ENCODE results near the gene RNF31.

DNA sequence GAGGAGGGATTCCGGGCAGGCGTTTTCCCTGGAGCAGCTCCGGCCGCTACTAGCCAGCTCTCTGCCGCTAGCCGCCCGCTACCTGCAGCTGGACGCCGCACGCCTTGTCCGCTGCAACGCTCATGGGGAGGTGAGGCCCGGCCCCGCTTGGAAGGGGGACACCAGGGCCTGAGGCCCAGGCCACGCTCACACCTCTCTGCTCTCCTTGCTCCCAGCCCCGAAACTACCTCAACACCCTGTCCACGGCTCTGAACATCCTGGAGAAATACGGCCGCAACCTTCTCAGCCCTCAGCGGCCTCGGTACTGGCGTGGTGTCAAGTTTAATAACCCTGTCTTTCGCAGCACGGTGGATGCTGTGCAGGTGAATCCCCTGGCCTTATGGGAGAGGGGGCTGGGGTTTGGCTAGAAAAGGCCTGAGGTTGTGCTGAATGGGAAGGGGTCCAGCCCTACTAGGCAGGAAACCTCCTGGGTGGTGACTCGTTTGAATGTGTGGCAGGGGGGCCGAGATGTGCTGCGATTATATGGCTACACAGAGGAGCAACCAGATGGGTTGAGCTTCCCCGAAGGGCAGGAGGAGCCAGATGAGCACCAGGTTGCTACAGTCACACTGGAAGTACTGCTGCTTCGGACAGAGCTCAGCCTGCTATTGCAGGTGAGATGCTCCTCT, 597 bp downstream of the RNF31 start:
- TF ChIP-seq, protein P1, sequence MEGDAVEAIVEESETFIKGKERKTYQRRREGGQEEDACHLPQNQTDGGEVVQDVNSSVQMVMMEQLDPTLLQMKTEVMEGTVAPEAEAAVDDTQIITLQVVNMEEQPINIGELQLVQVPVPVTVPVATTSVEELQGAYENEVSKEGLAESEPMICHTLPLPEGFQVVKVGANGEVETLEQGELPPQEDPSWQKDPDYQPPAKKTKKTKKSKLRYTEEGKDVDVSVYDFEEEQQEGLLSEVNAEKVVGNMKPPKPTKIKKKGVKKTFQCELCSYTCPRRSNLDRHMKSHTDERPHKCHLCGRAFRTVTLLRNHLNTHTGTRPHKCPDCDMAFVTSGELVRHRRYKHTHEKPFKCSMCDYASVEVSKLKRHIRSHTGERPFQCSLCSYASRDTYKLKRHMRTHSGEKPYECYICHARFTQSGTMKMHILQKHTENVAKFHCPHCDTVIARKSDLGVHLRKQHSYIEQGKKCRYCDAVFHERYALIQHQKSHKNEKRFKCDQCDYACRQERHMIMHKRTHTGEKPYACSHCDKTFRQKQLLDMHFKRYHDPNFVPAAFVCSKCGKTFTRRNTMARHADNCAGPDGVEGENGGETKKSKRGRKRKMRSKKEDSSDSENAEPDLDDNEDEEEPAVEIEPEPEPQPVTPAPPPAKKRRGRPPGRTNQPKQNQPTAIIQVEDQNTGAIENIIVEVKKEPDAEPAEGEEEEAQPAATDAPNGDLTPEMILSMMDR (conservative IDR thresholded peaks at IDR 0.05 in 1 of 2, IDR thresholded peaks at IDR 0.05 in 1 of 2; ENCODE audit: extremely low read depth in 1 of 2, insufficient read depth in 1 of 2, low read depth in 1 of 2, low read length in 2 of 2) = no peak
- no peak for TF ChIP-seq EZH2 (IDR thresholded peaks at IDR 0.05; ENCODE audit: borderline replicate concordance, low read length)
